Effector CD8-positive, alpha-beta T cell (primary cell): ENCODE measurements around the gene PPP1R14B.

Experiments
- DNase-seq: peaks from one replicate; lab custom pipeline; 2025; lab: John Stamatoyannopoulos, UW

Gene PPP1R14B

GRCh38 chr11:64210301-64211020, 36.3 kb downstream of the PPP1R14B start:
- no peak for DNase-seq

- no peak for DNase-seq
Measured at GRCh38 chr11:64209563-64209843, 37.2 kb downstream of the PPP1R14B start.

GRCh38 chr11:64208796-64209562, 37.8 kb downstream of the PPP1R14B start:
- DNase-seq: no peak

GRCh38 chr11:64208086-64208795, 38.5 kb downstream of the PPP1R14B start:
- DNase-seq: no peak

- DNase-seq: peak; percentile 38
Measured at GRCh38 chr11:64207256-64208085, 39.3 kb downstream of the PPP1R14B start.

- DNase-seq: peak; percentile 43
Measured at GRCh38 chr11:64206457-64207255, 40.1 kb downstream of the PPP1R14B start, which contains the start of gene FERMT3. TSS of gene FERMT3 (plus strand) at chr11:64206721. CDS start at chr11:64207365, 644 bp downstream.

- DNase-seq: peak; percentile 74
Measured at GRCh38 chr11:64204464-64204989, 42.2 kb downstream of the PPP1R14B start.

- DNase-seq: no peak
Measured at GRCh38 chr11:64204080-64204440, 42.7 kb downstream of the PPP1R14B start.

GRCh38 chr11:64203421-64204079, 43.2 kb downstream of the PPP1R14B start:
- no peak for DNase-seq

- DNase-seq: no peak
Measured at GRCh38 chr11:64202992-64203391, 43.8 kb downstream of the PPP1R14B start.

GRCh38 chr11:64201543-64201942, 45.2 kb downstream of the PPP1R14B start:
- DNase-seq: no peak

GRCh38 chr11:64198511-64198910, 48.2 kb downstream of the PPP1R14B start:
- DNase-seq: no peak

GRCh38 chr11:64196626-64197025, 50.1 kb downstream of the PPP1R14B start:
- no peak for DNase-seq
